GM12878 (cell line): ENCODE results near the gene TLX2. TPM values are rescaled to one million over a fixed set of nuclear protein-coding genes. Genes with fewer than 3 reads are reported as not detected.

Experiments
- ATAC-seq: fragments of 200-7000 bp; cut with Tn5 transposase; 3 replicates; pipeline ENCODE4 v1.9.1; 2020; ENCODE audit warnings: mild to moderate bottlenecking, moderate library complexity
- BruUV-seq: library from RNA; stranded (reverse); fragments of 400-500 nt; replicated peaks from 2 replicates; lab custom pipeline; 2021; lab: Mats Ljungman, UMichigan
- CTCF ChIA-PET: fragments of 300-600 bp; sonication (Branson Sonifier 250); formaldehyde crosslinking; extraction: SDS; loops from one replicate; lab custom pipeline; 2021; ENCODE audit warnings: inconsistent platforms; lab: Yijun Ruan, JAX
- POLR2A ChIA-PET: fragments of 350-600 bp; formaldehyde crosslinking; extraction: SDS; loops from one replicate; lab custom pipeline; 2021; ENCODE audit warnings: inconsistent platforms; lab: Charles Lee
- RAD21 ChIA-PET: fragments of 300-600 bp; sonication (Branson Sonifier 250); formaldehyde crosslinking; loops from one replicate; lab custom pipeline; 2023; ENCODE audit warnings: antibody characterized with exemption; ENCODE audit not compliant: unreplicated experiment; lab: Charles Lee
- SMC1A ChIA-PET: fragments of 300-600 bp; sonication (Branson Sonifier 250); formaldehyde crosslinking; loops from one replicate; lab custom pipeline; 2023; ENCODE audit not compliant: unreplicated experiment, uncharacterized antibody; lab: Charles Lee
- DNase-seq: peaks from one replicate; pipeline ENCODE4 v3.0.0-alpha.2; 2011; ENCODE audit warnings: low read depth, low spot score
- FAIRE-seq: peaks from 3 replicates; lab custom pipeline; 2011; peaks lifted over from hg19 to GRCh38; lab: Jason Lieb, UNC
- H2AFZ ChIP-seq: 2 replicates; pipeline ENCODE4 v1.6.0; 2011; ENCODE audit warnings: low read depth, low read length, control low read depth; ENCODE audit not compliant: control insufficient read depth
- H3K27ac ChIP-seq: 2 replicates; pipeline ENCODE4 v1.5.1; 2011; ENCODE audit warnings: control low read depth; ENCODE audit not compliant: control insufficient read depth, insufficient read depth
- H3K27me3 ChIP-seq, 2 experiments: replicated peaks in 1 of 2; 2 replicates each; pipeline versions ENCODE4 v1.6.0 to v1.6.1; 2011; ENCODE audit warnings: low read length in 1 of 2; ENCODE audit not compliant: control insufficient read depth in 2 of 2, insufficient read depth in 2 of 2
- H3K36me3 ChIP-seq, 2 experiments: 2 replicates each; pipeline ENCODE4 v1.5.1; 2011; ENCODE audit warnings: low read length in 1 of 2; ENCODE audit not compliant: control insufficient read depth in 2 of 2, insufficient read depth in 2 of 2
- H3K4me1 ChIP-seq: 2 replicates; pipeline ENCODE4 v1.6.1; 2011; ENCODE audit warnings: mild to moderate bottlenecking, low read length, moderate library complexity, mixed read lengths; ENCODE audit not compliant: control insufficient read depth, insufficient read depth
- H3K4me2 ChIP-seq: 2 replicates; pipeline ENCODE4 v1.6.0; 2011; ENCODE audit warnings: control low read depth; ENCODE audit not compliant: control insufficient read depth, insufficient read depth
- H3K4me3 ChIP-seq: fragments of 200-600 bp; sonication (generic); 2 replicates; pipeline ENCODE4 v1.5.1; 2016
- H3K79me2 ChIP-seq: 2 replicates; pipeline ENCODE4 v1.6.0; 2011; ENCODE audit warnings: low read length; ENCODE audit not compliant: control insufficient read depth, insufficient read depth
- H3K9ac ChIP-seq: 2 replicates; pipeline ENCODE4 v1.8.0; 2011; ENCODE audit warnings: low read length, control low read depth, mixed read lengths; ENCODE audit not compliant: control insufficient read depth, insufficient read depth
- H3K9me3 ChIP-seq: replicated peaks from 3 replicates; pipeline ENCODE4 v1.5.1; 2011; ENCODE audit warnings: mild to moderate bottlenecking, low read length; ENCODE audit not compliant: control insufficient read depth, insufficient read depth
- H4K20me1 ChIP-seq: 2 replicates; pipeline ENCODE4 v1.6.0; 2011; ENCODE audit not compliant: control insufficient read depth, insufficient read depth
- BCL11A ChIP-seq: IDR thresholded peaks from 2 replicates; pipeline ENCODE4 v1.6.1; 2011; ENCODE audit warnings: low read depth, low read length
- CBFB ChIP-seq: IDR thresholded peaks from 2 replicates; pipeline ENCODE4 v1.6.1; 2016; ENCODE audit warnings: antibody characterized with exemption, low read depth
- CREB1 ChIP-seq: IDR thresholded peaks from 2 replicates; pipeline ENCODE4 v1.6.1; 2012; ENCODE audit warnings: low read depth, mild to moderate bottlenecking, inconsistent platforms
- EED ChIP-seq: sonication (generic); IDR thresholded peaks from 2 replicates; pipeline ENCODE4 v1.6.1; 2016; ENCODE audit warnings: antibody characterized with exemption, low read depth
- IKZF1 ChIP-seq: fragments of 450-650 bp; conservative IDR thresholded peaks from 2 replicates; pipeline ENCODE4 v1.6.1; 2017; ENCODE audit warnings: antibody characterized with exemption, mild to moderate bottlenecking
- IKZF2 ChIP-seq, 2 experiments: fragments of 450-650 bp; IDR thresholded peaks; 2 replicates each; pipeline ENCODE4 v1.6.1; 2017; ENCODE audit warnings: mild to moderate bottlenecking in 2 of 2, moderate library complexity in 2 of 2
- JUNB ChIP-seq: IDR thresholded peaks from 2 replicates; pipeline ENCODE4 v1.6.1; 2016; ENCODE audit warnings: antibody characterized with exemption, mild to moderate bottlenecking
- NFIC ChIP-seq: IDR thresholded peaks from 2 replicates; pipeline ENCODE4 v1.6.1; 2012; ENCODE audit warnings: low read depth, mild to moderate bottlenecking, inconsistent platforms, low read length, moderate library complexity
- NR2C1 ChIP-seq: fragments of 450-650 bp; IDR thresholded peaks from 2 replicates; pipeline ENCODE4 v1.6.1; 2017; ENCODE audit warnings: antibody characterized with exemption, mild to moderate bottlenecking, moderate library complexity
- PKNOX1 ChIP-seq: fragments of 450-650 bp; IDR thresholded peaks from 2 replicates; pipeline ENCODE4 v1.6.1; 2016; ENCODE audit warnings: mild to moderate bottlenecking
- POLR2A ChIP-seq: IDR thresholded peaks from 2 replicates; pipeline ENCODE4 v1.6.1; 2011; ENCODE audit warnings: low read depth, mild to moderate bottlenecking, low read length
- RB1 ChIP-seq: fragments of 450-650 bp; formaldehyde crosslinking; IDR thresholded peaks from 2 replicates; pipeline ENCODE4 v1.6.1; 2017; ENCODE audit warnings: mild to moderate bottlenecking, borderline replicate concordance
- RUNX3 ChIP-seq: IDR thresholded peaks from 2 replicates; pipeline ENCODE4 v1.6.1; 2012; ENCODE audit warnings: low read length, inconsistent platforms
- SIN3A ChIP-seq: IDR thresholded peaks from 2 replicates; pipeline ENCODE4 v1.6.1; 2012; ENCODE audit warnings: low read depth, low read length, improper control_type of control experiment
- SPI1 ChIP-seq: IDR thresholded peaks from 2 replicates; pipeline ENCODE4 v1.6.1; 2011; ENCODE audit warnings: low read depth, mild to moderate bottlenecking, low read length, moderate library complexity, borderline replicate concordance; ENCODE audit not compliant: insufficient read depth
- ZNF207 ChIP-seq: fragments of 450-650 bp; IDR thresholded peaks from 2 replicates; pipeline ENCODE4 v1.6.1; 2014; ENCODE audit warnings: antibody characterized with exemption, mild to moderate bottlenecking, borderline replicate concordance
- ZNF687 ChIP-seq: fragments of 450-650 bp; IDR thresholded peaks from 2 replicates; pipeline ENCODE4 v1.6.1; 2017; ENCODE audit warnings: mild to moderate bottlenecking, moderate library complexity
- WGBS: methylation state at CpG from one replicate; pipeline ENCODE4 v1.1.6; 2016; ENCODE audit warnings: low lambda C conversion rate; ENCODE audit not compliant: insufficient replicate concordance, insufficient coverage; ENCODE audit errors: missing lambda C conversion rate; 5-methylcytosine and 5-hydroxymethylcytosine counted together
- in situ Hi-C: fragments of 300-500 bp; cut with MboI; formaldehyde crosslinking; loops from 9 replicates; pipeline ENCODE4 v1.14.3; 2018; ENCODE audit warnings: mixed read lengths
- intact Hi-C: fragments of 100-400 bp; cut with micrococcal nuclease; formaldehyde crosslinking; loops from one replicate; pipeline ENCODE4 v1.14.2; 2022; ENCODE audit not compliant: unreplicated experiment
- polyA plus RNA-seq, 11 experiments: library from polyadenylated mRNA; depleted of rRNA in 4 of 11; unstranded in 6 of 11; stranded (reverse) in 5 of 11; fragments of >200 nt; fragmentation: Nextera tagmentation in 4 of 11; fragmentation: Illumina TruSeq in 1 of 11; extraction: Ambion mirVana in 4 of 11; extraction: Trizol in 1 of 11; gene quantifications; 1 replicate in 1 of 11; 2 replicates in 10 of 11; pipeline versions ENCODE4 v1.2.1 to v1.2.3, GENCODE V29; 2011 to 2016; ENCODE audit warnings: inconsistent platforms in 2 of 11, missing spikeins in 2 of 11, low read depth in 1 of 11
- total RNA-seq, 4 experiments: library from RNA; depleted of rRNA in 3 of 4; stranded (reverse); fragments of >200 nt in 3 of 4; fragmentation: Illumina TruSeq in 1 of 4; extraction: Trizol in 1 of 4; gene quantifications; 2 replicates each; pipeline versions ENCODE4 v1.2.1 to v1.2.3, GENCODE V29; 2013 to 2021

Gene TLX2
- total and polyA plus RNA-seq, 10 of the 15 experiments (the other 5 are each of a cell fraction or from before 2014, with no cell fraction given) = 0.06 to 5.5 (median 3.6) TPM; not detected in 1

GRCh38 chr2:74537140-74537539, 22.9 kb downstream of the TLX2 start (continued):
- TF ChIP-seq BCL11A (no peak), ZNF207 (no peak), RUNX3 (no peak), RB1 (no peak), CBFB (no peak), SPI1 (no peak), ZNF687 (no peak), NR2C1 (no peak), IKZF2 (IDR thresholded peaks at IDR 0.05) (no peak)

GRCh38 chr2:74538881-74539339, 24.7 kb downstream of the TLX2 start:
- no peaks in the 10 kb centered on the region for H3K79me2 ChIP-seq
- H3K9me3 ChIP-seq = no peaks in the 10 kb centered on the region
- peak overlapping the region; percentile 57 for H2AFZ ChIP-seq
- peak; percentile 40 for DNase-seq
- ChIA-PET POLR2A (interaction anchor here (0.8 to 2.5 kb wide), 12 partner anchors 9 to 360 kb away, joined by 3 to 19 read pairs (median 5); partner anchors contain the start of genes AUP1, HTRA2 and MOB1A), CTCF (interaction anchor here (0.8 to 14.3 kb wide), 12 partner anchors 9 to 51 kb away, joined by 3 to 96 read pairs (median 6); partner anchors contain the start of genes AUP1, DQX1 and HTRA2), SMC1A (interaction anchor here (0.7 to 4.0 kb wide), 13 partner anchors 9 to 84 kb away, joined by 3 to 40 read pairs (median 5); partner anchors contain the start of genes AUP1, HTRA2 and INO80B), RAD21 (interaction anchor here (0.9 to 3.8 kb wide), 11 partner anchors 9 to 118 kb away, joined by 3 to 30 read pairs (median 4); partner anchors contain the start of genes AUP1, C2orf81, CCDC142 and DOK1)
- H3K4me1 ChIP-seq = peaks cover 15% of the 10 kb centered on the region
- peak overlapping the region; percentile 65 for H3K27ac ChIP-seq
- peak; percentile 85 for ATAC-seq
- no peak overlapping the region for H3K9ac ChIP-seq
- FAIRE-seq = no peak
- peak overlapping the region; percentile 78 for H3K4me2 ChIP-seq
- WGBS = 3% methylated on average over 7 of the region's 7 CpGs
- H3K4me3 ChIP-seq = peak overlapping the region; percentile 12; the same call in 1 of the 2 replicates
- no peaks in the 10 kb centered on the region for H4K20me1 ChIP-seq
- H3K27me3 ChIP-seq = no peaks in the 10 kb centered on the region
- intact Hi-C loops (no loop called here), in situ Hi-C loops (no loop called here)
- H3K36me3 ChIP-seq = peaks cover 3 to 7% of the 10 kb centered on the region in 2 experiments; a peak in 3 of 4 replicates
- no TSS peak for BruUV-seq
- TF ChIP-seq SIN3A = no peak
- TF ChIP-seq NFIC = peak; percentile 86
- peak; percentile 34; the same call in 1 of the 2 replicates for TF ChIP-seq SPI1
- TF ChIP-seq CREB1 = peak; percentile 30; the same call in 1 of the 2 replicates
- TF ChIP-seq RUNX3 = peak; percentile 96
- TF ChIP-seq JUNB = peak; percentile 67
- TF ChIP-seq EED = peak; percentile 86
- TF ChIP-seq IKZF1 = peak; percentile 88
- TF ChIP-seq POLR2A = 0 out of 2 replicates have a peak, but pooled peaks have one; percentile 23
- TF ChIP-seq PKNOX1 = no peak
